ENCODE results near the gene THBS3. TPM values are rescaled to one million over a fixed set of nuclear protein-coding genes. Genes with fewer than 3 reads are reported as not detected.
A peak's percentile ranks its signal among the peaks of the same experiment; 100 is the strongest.

THBS3 gene
- total and polyA plus RNA-seq, 2 of the 13 experiments (the other 11 are each of a cell fraction or from before 2014, with no cell fraction given) = 0.86 to 3.6 TPM

- TF ChIP-seq ZBTB7A (CRISPR knock-in tag; IDR thresholded peaks at IDR 0.05) = peak; percentile 63; the same call in 1 of the 2 replicates
- no peak for TF ChIP-seq MIER3 (CRISPR knock-in tag; IDR thresholded peaks at IDR 0.05; ENCODE audit: borderline replicate concordance)
- TF ChIP-seq PITX1 (CRISPR knock-in tag; IDR thresholded peaks at IDR 0.05) = peak; percentile 39; the same call in 1 of the 2 replicates
- 0 out of 2 replicates have a peak, but pooled peaks have one; percentile 19 for TF ChIP-seq NRL (CRISPR knock-in tag; IDR thresholded peaks at IDR 0.05; ENCODE audit: borderline replicate concordance)
- peak; percentile 52; the same call in 1 of the 2 replicates for TF ChIP-seq ZGPAT (CRISPR knock-in tag; IDR thresholded peaks at IDR 0.05)
- peak; percentile 83 for TF ChIP-seq KDM2A (CRISPR knock-in tag; IDR thresholded peaks at IDR 0.05; ENCODE audit: borderline replicate concordance, low read depth)
- peak; percentile 75 for TF ChIP-seq GATAD2A (CRISPR knock-in tag; IDR thresholded peaks at IDR 0.05)
- peak; percentile 63 for TF ChIP-seq THAP11 (CRISPR knock-in tag; IDR thresholded peaks at IDR 0.05)
- TF ChIP-seq MEIS2 (CRISPR knock-in tag; IDR thresholded peaks at IDR 0.05) = no peak
- TF ChIP-seq ZNF878 (CRISPR knock-in tag; IDR thresholded peaks at IDR 0.05) = no peak
- TF ChIP-seq HES4 (CRISPR knock-in tag; IDR thresholded peaks at IDR 0.05; ENCODE audit: borderline replicate concordance) = no peak
- TF ChIP-seq ZNF205 (CRISPR knock-in tag; IDR thresholded peaks at IDR 0.05) = 0 out of 2 replicates have a peak, but pooled peaks have one; percentile 39
- TF ChIP-seq ZMAT5 (CRISPR knock-in tag; IDR thresholded peaks at IDR 0.05; ENCODE audit: borderline replicate concordance, low read depth) = no peak
- peak; percentile 64; the same call in 1 of the 2 replicates for TF ChIP-seq ZNF350 (CRISPR knock-in tag; IDR thresholded peaks at IDR 0.05; ENCODE audit: borderline replicate concordance, low read depth)
- TF ChIP-seq KAT7 (CRISPR knock-in tag; IDR thresholded peaks at IDR 0.05; ENCODE audit: borderline replicate concordance) = 0 out of 2 replicates have a peak, but pooled peaks have one; percentile 38
- 0 out of 2 replicates have a peak, but pooled peaks have one; percentile 12 for TF ChIP-seq HDAC2 (CRISPR knock-in tag; IDR thresholded peaks at IDR 0.05)
- no peak for TF ChIP-seq CREM (IDR thresholded peaks at IDR 0.05)
- no peak for TF ChIP-seq CREM (CRISPR knock-in tag; IDR thresholded peaks at IDR 0.05)
- no peak for TF ChIP-seq KDM1A (CRISPR knock-in tag; IDR thresholded peaks at IDR 0.05)
- peak; percentile 86 to 88 for TF ChIP-seq HMGXB4 (CRISPR knock-in tag; IDR thresholded peaks at IDR 0.05; ENCODE audit: borderline replicate concordance in 1 of 2, low read depth in 1 of 2)
- TF ChIP-seq GABPB1 (CRISPR knock-in tag; IDR thresholded peaks at IDR 0.05) = peak; percentile 58; the same call in 1 of the 2 replicates
- peak; percentile 46; the same call in 1 of the 2 replicates for TF ChIP-seq ERF (CRISPR knock-in tag; IDR thresholded peaks at IDR 0.05)
- no peak for TF ChIP-seq CEBPG (CRISPR knock-in tag; IDR thresholded peaks at IDR 0.05)
- no peak for TF ChIP-seq ZNF124 (CRISPR knock-in tag; IDR thresholded peaks at IDR 0.05)
- TF ChIP-seq RNF2 (conservative IDR thresholded peaks at IDR 0.05; ENCODE audit: low read depth) = 0 out of 2 replicates have a peak, but pooled peaks have one; percentile 17
- TF ChIP-seq HIVEP1 (CRISPR knock-in tag; IDR thresholded peaks at IDR 0.05) = 0 out of 2 replicates have a peak, but pooled peaks have one; percentile 29
- peak; percentile 94 for TF ChIP-seq MYPOP (CRISPR knock-in tag; IDR thresholded peaks at IDR 0.05)
- TF ChIP-seq RFXANK (CRISPR knock-in tag; IDR thresholded peaks at IDR 0.05) = 0 out of 2 replicates have a peak, but pooled peaks have one; percentile 36
Measured at GRCh38 chr1:155193275-155193990, 14.3 kb downstream of the THBS3 start (continued).
